GM21390 (cell line): Measurements from ENCODE around the gene EFCAB8.

Source experiments
- ATAC-seq: cut with Tn5 transposase; IDR thresholded peaks from one replicate; pipeline ENCODE4 v1.9.1; 2021; ENCODE audit not compliant: unreplicated experiment

Gene EFCAB8

GRCh38 chr20:32909451-32909850 lies 50.7 kb downstream of the EFCAB8 start:
- ATAC-seq = no peak

- ATAC-seq = no peak
These were observed 51.3 kb downstream of the EFCAB8 start for GRCh38 chr20:32909896-32910571.

- no peak for ATAC-seq
These were observed 52.6 kb downstream of the EFCAB8 start for GRCh38 chr20:32911355-32911754.

- ATAC-seq = no peak
These were observed 54.0 kb downstream of the EFCAB8 start for GRCh38 chr20:32912688-32913087.

GRCh38 chr20:32914031-32914430 lies 55.3 kb downstream of the EFCAB8 start:
- ATAC-seq = no peak

GRCh38 chr20:32917191-32917950 lies 58.6 kb downstream of the EFCAB8 start:
- no peak for ATAC-seq

GRCh38 chr20:32918296-32918695 lies 59.6 kb downstream of the EFCAB8 start:
- no peak for ATAC-seq

- no peak for ATAC-seq
These were observed 60.0 kb downstream of the EFCAB8 start for GRCh38 chr20:32918751-32919150.

GRCh38 chr20:32920066-32920465 lies 61.3 kb downstream of the EFCAB8 start:
- no peak for ATAC-seq

- no peak for ATAC-seq
These were observed 62.0 kb downstream of the EFCAB8 start for GRCh38 chr20:32920530-32921298.

- ATAC-seq = no peak
These were observed 63.7 kb downstream of the EFCAB8 start for GRCh38 chr20:32922466-32922865.

- no peak for ATAC-seq
These were observed 66.1 kb downstream of the EFCAB8 start for GRCh38 chr20:32924781-32925180.

- ATAC-seq = no peak
These were observed 66.9 kb downstream of the EFCAB8 start for GRCh38 chr20:32925481-32926196.

GRCh38 chr20:32929162-32929561 lies 70.4 kb downstream of the EFCAB8 start:
- no peak for ATAC-seq

GRCh38 chr20:32930181-32930580 lies 71.5 kb downstream of the EFCAB8 start:
- no peak for ATAC-seq

GRCh38 chr20:32930701-32931100 lies 72.0 kb downstream of the EFCAB8 start:
- ATAC-seq = no peak

- no peak for ATAC-seq
These were observed 75.9 kb downstream of the EFCAB8 start for GRCh38 chr20:32934580-32934979.

GRCh38 chr20:32941155-32941885 lies 82.6 kb downstream of the EFCAB8 start:
- no peak for ATAC-seq

- no peak for ATAC-seq
These were observed 84.8 kb downstream of the EFCAB8 start for GRCh38 chr20:32943490-32944052.

GRCh38 chr20:32945710-32946221 lies 87.0 kb downstream of the EFCAB8 start:
- ATAC-seq = no peak
